Lower leg skin (tissue), 4 donors: ENCODE data around the gene RGS9. TPM values are rescaled to one million over a fixed set of nuclear protein-coding genes. Genes with fewer than 3 reads are reported as not detected.

Source experiments
- DNase-seq, 2 donors: peaks; one replicate each; pipeline ENCODE4 v3.0.0-alpha.2; 2019; ENCODE audit warnings: low spot score in 2 of 2
- H3K4me3 ChIP-seq: fragments of 200-600 bp; sonication (generic); 2 replicates; pipeline ENCODE4 v1.5.1; 2017; ENCODE audit warnings: mild to moderate bottlenecking, low read depth; ENCODE audit not compliant: poor library complexity, severe bottlenecking
- CTCF ChIP-seq, 3 donors: fragments of 450-650 bp; IDR thresholded peaks; one replicate each; pipeline ENCODE4 v1.5.1; 2016; ENCODE audit warnings: antibody characterized with exemption in 3 of 3, mild to moderate bottlenecking in 3 of 3, moderate library complexity in 2 of 3
- POLR2A ChIP-seq, 2 donors: fragments of 450-650 bp; IDR thresholded peaks; one replicate each; pipeline ENCODE4 v1.6.1; 2016 to 2017; ENCODE audit warnings: antibody characterized with exemption in 2 of 2, mild to moderate bottlenecking in 1 of 2, moderate library complexity in 1 of 2
- WGBS, 2 donors: methylation state at CpG; one replicate each; pipeline ENCODE4 v1.1.5; 2018; 5-methylcytosine and 5-hydroxymethylcytosine counted together
- intact Hi-C: fragments of 100-400 bp; cut with DNase I; formaldehyde crosslinking; loops from one replicate; pipeline ENCODE4 v1.15.0; 2023; ENCODE audit warnings: low total_unique reads
- total RNA-seq, 4 donors: library from RNA; depleted of rRNA; stranded (reverse); fragments of >200 nt; gene quantifications; one replicate each; pipeline ENCODE4 v1.1.0, GENCODE V29; 2016

Gene RGS9
- total RNA-seq, 4 donors from 2014 or later = 1.4 to 8.9 (median 4.6) TPM

GRCh38 chr17:65227637-65228036 lies 90.5 kb downstream of the RGS9 start:
- H3K4me3 ChIP-seq = no peak overlapping the region
- no peak for TF ChIP-seq POLR2A (IDR thresholded peaks at IDR 0.05)
- no peak for TF ChIP-seq CTCF (IDR thresholded peaks at IDR 0.05)
- WGBS, 2 donors = 61 to 62% methylated on average over 4 of the region's 4 CpGs
- intact Hi-C loops = no loop called here
- DNase-seq = no peak

GRCh38 chr17:65228287-65228686 lies 91.1 kb downstream of the RGS9 start:
- intact Hi-C loops = no loop called here
- WGBS, 2 donors = 79 to 89% methylated on average over 10 of the region's 10 CpGs
- no peak for DNase-seq
- no peak overlapping the region for H3K4me3 ChIP-seq
- TF ChIP-seq CTCF (IDR thresholded peaks at IDR 0.05) = no peak
- TF ChIP-seq POLR2A (IDR thresholded peaks at IDR 0.05) = no peak

- DNase-seq = no peak
- no peak for TF ChIP-seq POLR2A (IDR thresholded peaks at IDR 0.05)
- TF ChIP-seq CTCF (IDR thresholded peaks at IDR 0.05) = no peak
- WGBS, 2 donors = 44 to 52% methylated on average over 12 of the region's 12 CpGs
- intact Hi-C loops = no loop called here
- no peak overlapping the region for H3K4me3 ChIP-seq
Measured at GRCh38 chr17:65228734-65229620, 91.8 kb downstream of the RGS9 start.

GRCh38 chr17:65229621-65229995 lies 92.4 kb downstream of the RGS9 start:
- DNase-seq = no peak
- WGBS, 2 donors = 89 to 92% methylated on average over 3 of the region's 3 CpGs
- TF ChIP-seq POLR2A (IDR thresholded peaks at IDR 0.05) (no peak), CTCF (IDR thresholded peaks at IDR 0.05) (no peak)

GRCh38 chr17:65230040-65230439 lies 92.9 kb downstream of the RGS9 start:
- no peak for DNase-seq
- TF ChIP-seq POLR2A (IDR thresholded peaks at IDR 0.05) (no peak), CTCF (IDR thresholded peaks at IDR 0.05) (no peak)
- whole genome bisulfite sequencing, 2 donors = 75 to 94% methylated on average over 4 of the region's 4 CpGs
- intact Hi-C loops = no loop called here
- H3K4me3 ChIP-seq = no peak overlapping the region

More at GRCh38 chr17:65229621-65229995, 92.4 kb downstream of the RGS9 start:
- no peak overlapping the region for H3K4me3 ChIP-seq
- intact Hi-C loops = no loop called here
